ENCODE measurements around the gene ZNF710.

The ZNF710 gene

DNA sequence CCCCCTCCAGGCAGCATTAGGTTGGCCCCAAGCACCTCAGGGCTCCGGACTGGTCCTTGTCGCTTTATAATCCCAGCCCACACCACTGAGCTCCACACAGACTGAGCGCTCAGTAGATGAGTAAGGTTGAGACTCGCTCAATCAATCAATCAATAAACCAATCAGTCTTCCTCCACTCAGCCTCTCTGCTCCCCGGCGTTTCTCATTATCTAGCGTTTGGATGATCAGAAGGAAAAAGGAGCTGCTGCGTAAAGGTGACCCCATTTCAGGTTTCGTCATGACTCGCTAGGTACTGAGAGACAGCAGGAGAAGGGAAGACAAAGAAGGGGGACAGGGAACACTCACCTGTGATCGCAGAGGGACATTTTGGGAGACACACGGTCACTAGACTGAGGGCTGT is 41.2 kb downstream of the ZNF710 start:
- DNase-seq: no peak

DNA sequence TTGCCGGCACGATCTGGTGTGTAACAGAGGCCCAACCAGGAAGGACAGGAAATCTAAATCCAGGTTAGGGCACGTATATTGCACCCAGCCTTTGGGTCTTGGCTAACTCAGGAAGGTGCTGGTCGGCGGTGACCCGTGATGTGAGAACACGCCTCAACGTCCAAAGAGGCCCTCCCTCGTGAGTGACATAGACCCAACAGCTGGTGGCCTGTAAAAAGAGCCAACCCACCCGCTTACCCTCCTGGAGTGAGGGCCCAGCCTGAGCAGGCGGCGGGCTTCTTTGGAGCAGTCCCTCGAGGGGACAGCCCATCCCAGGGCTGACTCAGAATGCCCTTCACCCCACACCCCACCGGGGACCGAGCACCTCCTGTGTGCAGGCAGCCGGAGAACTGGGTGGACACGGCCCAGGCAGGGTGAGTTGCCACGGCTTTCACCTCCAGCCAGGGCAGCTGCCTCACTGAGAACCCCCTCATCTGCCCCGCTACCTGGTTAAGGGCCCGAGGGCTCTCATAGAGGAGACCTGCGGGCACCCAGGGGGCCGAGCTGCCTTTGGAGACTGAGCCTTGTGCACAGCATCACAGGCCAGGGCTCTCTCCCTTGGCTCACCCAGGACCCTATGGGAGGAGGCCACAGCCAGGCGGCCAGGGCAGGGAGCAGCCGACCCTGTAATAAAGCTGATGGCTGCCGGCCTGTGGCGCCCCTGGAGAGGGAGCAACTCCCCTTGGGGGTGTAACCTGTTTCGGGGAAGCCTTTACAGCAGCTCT is 41.8 kb downstream of the ZNF710 start:
- no peak for DNase-seq

DNA sequence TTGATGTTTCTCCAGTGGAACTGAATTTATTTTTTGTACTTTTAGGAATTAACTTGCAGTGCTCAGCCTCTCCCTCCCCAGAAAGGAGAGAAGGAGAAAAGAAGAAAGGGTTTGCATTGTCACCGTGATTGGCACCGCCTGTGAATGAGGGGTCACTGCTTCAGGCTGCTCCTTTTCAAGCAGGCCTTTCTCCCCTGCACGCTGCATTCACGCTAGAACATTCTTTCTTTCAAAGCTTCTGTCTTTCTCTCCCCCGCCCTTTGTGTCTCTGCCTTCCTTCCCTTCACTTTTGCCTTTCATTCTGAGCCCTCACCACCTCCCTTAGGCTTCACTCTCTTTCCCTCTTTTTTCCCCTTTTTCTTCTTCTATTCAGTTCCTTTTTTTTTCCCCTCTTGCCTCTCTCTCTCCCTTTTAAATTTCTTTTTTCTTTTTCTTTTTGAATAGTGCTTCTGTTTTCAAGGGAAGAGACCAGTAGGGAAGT is 42.4 kb downstream of the ZNF710 start:
- no peak for DNase-seq

- no peak for DNase-seq
These were observed 43.1 kb downstream of the ZNF710 start for GRCh38 chr15:90044191-90044590.

DNA sequence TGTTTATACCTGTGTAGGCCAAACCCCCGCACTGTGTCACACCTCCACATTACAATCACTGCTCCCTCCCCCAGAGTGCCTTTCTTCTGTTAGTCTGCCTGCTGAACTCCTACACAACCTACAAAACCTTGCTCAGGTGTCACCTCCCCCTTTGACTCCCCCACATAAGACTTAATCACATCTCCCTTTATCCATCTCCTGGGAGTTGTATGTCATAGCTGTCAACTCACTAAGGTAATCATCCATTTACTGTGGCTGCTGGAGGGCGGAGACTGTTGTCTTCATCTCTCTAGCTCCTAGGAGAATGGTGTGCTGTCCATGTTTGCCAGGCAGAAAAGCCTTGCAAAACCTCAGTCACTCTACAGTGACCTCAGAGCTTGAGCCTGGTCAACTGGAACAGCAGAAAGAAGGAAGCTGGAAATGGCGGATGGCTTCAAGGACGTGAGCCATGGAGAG is 43.8 kb downstream of the ZNF710 start:
- DNase-seq: no peak

DNA sequence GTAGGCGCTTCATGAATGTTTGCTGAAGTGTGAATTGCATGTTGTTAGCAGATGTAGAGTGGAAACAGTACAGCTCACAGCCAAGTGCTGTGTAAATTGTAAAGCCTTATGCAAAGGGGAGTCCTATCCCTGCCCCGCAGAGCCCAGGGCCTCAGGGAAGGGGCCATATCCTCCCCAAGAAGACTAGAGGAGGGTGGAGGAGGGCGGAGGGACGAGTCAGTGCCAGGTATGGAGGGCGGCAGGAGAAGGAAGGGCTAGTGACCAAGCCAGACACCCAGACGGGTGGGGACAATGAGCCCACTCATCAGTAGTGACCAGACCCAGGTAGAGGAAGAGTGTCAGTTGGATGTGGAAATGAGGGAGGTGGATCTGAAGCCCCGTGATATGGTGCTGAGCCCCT is 45.2 kb downstream of the ZNF710 start:
- DNase-seq: no peak

- DNase-seq: no peak
These were observed 45.8 kb downstream of the ZNF710 start for GRCh38 chr15:90046911-90047392.

DNA sequence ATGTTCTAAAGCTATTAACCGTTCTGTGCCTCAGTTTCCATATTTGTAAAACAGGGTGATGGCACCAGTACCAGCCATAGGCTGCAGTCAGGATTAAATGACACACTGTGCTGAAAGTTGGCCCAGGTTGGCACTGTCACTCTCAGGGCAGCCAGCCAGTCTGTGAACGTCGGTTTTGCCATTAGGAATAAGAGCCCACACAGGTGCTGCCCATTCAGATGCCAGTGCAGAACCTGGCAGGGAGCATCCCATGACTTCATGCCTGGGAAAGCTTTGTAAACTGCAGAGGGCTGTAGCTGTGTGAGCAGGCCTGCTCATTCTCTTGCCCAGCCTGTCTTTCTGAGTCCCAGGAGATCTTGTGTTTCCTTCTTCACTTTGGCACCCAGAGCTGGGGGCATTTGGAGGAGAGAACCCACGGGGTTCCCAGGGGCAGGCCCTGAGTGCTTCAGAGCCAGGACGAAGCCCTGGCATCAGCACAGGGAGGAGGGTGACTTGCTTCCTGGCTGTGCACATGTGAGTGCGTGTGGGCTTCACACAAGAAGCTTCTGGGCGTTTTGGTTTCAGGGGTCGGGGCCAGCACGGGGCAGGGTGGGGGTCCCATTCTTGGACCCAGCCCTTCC is 46.9 kb downstream of the ZNF710 start:
- no peak for DNase-seq

DNA sequence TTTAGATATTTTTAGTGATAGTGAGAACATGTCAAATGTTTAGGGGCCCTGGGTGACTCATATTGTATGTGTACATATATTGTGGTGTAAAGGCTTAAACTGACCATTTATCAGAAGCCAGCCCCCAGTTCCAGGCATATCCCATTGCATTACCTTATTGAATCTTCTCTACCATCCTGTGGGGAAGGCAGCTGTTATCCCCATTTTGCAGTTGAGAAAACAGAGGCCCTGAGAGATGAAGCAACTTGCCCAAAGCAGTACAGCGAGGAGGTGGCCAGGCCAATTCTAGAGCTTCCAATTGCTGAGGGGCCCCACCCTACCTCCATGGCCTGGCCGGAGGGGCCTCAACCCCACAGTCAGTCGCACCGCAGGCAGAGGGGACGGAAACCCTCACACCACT is 47.9 kb downstream of the ZNF710 start:
- DNase-seq: no peak

- DNase-seq: no peak
These were observed 48.8 kb downstream of the ZNF710 start for GRCh38 chr15:90049666-90050604.

DNA sequence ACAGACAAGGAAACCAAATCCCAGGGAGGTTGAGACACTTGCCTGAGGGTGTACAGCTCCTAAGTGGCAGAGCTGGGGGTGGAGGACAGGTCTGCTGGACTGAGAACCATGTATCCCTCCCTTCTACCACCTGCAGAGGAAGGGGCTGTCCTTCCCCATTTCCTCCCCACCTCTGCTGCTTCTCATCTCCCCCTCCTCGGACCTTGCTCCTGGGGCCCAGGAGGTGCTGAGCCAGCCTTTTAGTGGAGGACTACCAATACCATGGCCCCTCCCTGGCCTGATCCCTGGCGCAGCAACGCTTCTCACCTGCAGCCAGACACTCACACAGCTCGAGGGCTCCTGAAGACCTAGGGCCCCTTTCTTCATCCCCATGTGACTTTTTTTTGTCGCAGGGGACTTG is 50.8 kb downstream of the ZNF710 start:
- no peak for DNase-seq

DNA sequence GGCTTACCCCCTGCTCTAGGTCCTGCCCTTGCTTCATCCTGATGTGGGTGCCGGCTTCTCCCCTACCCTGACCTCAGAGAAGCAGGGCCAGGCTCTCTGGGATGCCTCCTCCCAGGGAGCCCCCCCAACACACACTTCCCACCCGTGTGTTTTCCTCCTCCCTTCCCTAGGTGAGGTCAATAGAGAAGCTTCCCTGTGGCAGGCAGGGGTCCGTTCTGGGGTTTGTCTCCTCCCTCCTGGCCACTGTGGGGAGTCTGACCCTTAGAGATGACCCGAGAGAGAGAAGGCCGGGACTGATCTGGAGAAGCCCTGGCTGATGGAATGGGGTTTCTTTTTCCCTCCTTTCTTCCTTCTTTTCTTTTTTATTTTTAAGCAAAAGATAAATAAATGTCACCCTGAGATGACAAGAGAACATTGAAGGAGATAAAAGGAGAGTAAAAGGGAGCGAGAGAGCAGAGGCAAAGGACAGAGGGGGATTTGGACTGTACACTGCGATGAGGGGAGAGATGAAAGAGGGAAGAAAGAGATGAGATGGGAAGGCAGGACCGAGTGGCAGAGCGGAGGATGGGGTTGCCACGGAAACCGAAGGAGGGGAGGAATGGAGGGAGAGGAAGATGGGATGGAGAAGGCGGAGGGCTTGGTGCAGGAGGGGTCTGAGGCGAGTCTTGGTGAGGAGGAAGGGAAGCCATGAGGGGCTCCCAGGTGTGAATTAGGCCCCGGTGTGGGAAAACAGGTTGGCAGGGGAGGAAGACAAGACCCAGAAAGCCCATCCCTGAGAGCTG is 52.8 kb downstream of the ZNF710 start:
- no peak for DNase-seq

DNA sequence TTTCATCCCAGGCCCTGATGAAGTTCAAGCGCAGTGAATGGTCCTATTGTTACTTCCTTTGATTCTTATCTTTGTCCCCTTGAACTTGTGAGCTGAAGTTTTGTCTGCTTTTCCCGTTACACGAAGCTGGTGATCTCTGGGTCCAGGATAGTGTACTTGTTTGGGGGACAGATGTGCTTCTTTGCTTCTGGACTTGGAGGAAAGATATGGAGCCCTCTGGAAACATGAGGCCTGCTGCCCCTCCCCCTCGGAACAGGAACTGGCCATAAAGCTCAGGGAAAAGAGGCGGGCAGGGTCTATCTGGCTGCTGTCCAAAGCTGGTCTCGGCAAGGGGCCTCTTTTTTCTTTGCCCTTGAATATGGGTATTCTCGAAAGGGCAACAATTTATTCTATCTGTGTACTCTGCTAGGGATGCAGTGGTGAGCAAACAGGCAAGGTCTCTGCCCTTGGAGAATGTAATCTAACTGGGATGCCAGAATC is 53.5 kb downstream of the ZNF710 start:
- DNase-seq: no peak

- DNase-seq: no peak
These were observed 54.1 kb downstream of the ZNF710 start for GRCh38 chr15:90055182-90055581.

GRCh38 chr15:90056529-90056928 is 55.4 kb downstream of the ZNF710 start:
- no peak for DNase-seq

DNA sequence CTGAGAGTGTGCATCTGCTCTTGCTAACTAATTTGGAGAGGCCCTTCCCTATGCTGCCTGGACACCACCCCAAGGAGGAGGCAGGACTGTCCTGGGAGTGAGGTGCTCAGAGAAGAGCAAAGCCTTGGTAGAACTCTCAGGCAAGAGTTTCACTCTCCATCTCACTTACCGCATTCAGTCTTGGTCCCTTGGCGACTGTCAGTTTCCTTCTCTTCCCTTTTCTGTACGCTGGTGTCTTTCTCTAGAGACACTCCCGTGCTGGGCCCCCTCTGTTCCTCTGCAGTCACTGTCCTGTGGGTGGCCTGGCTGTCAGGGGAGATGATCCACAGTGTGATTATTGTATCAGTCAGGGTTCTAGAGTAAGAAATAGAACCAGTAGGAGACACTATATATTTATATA is 57.2 kb downstream of the ZNF710 start:
- DNase-seq: no peak

DNA sequence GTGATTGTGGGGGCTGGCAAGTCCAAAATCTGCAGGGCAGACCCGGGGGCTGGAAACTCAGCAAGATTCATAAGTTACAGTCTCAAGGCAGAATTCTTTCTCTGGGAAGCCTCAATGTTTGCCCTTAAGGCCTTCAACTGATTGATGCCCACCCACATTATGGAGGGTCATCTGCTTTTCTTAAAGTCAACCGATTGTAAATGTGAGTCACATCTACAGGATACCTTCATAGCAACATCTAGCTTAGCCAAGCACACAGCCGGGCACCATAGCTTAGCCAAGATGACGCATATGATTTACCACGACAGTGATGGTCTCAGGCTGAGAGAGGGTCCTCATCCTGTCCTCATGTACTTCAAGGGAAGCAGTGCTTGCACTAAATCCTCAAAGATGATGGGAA is 57.7 kb downstream of the ZNF710 start:
- no peak for DNase-seq

DNA sequence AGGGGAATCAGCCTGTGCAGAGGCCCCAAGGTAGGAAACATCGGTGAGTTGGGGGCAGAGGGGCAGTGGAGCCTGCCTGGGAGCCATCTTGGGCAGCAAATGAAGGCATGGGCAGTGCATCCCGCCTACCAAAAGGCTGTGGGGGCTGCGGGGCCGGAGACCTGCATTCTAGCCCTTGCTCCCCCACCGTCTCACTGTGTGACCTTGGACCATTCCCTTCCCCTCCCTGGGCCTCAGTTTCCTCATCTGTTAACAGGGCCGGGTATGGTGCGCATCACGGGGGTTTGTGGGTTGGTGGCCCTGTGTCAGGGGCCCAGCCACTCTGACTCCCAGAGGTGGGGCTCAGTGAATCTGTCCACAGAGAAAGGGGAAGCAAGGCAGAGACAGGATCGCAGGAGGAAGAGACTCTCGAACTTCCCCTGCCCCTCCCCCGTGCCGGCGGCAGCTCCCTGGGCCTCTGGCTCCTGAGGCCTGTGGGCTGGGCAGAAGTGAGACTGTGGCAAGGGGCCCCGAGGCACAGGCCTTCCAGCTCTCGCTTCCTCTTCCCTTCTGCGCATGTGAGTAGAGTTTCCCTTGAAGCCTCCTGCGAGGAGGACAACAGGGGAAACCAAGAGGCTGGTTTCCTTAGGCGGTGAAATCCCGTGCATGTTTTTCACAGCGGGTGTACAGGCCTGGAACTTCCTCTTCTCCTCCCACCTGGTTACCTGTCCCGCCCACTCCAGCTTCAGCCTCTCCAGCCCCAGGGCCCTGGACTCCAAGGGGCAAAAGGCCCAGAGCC is 58.3 kb downstream of the ZNF710 start:
- peak in 1 of 2 donors; percentile 67 for DNase-seq

GRCh38 chr15:90060797-90061196 is 59.7 kb downstream of the ZNF710 start:
- no peak for DNase-seq

DNA sequence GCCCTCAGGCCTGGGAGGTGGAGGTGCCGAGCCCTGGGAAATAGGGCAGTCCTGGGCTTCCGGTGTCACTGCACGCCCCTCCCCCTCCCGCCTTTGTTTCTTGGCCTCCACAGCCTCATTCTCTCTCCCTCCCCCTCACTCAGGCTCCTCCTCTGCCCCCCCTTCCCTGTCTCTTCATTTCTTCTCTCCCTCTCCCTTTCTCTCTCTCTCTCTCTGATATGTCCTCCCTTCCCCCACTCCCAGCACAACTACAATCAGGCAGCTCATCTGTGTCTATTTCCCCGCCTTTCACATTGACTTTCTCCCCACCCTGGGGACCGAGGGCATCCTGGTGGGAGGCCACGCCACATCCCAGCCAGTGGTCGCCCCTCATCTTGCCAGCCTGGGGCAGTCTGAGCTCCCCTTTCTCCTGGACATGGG is 60.9 kb downstream of the ZNF710 start:
- DNase-seq: no peak

DNA sequence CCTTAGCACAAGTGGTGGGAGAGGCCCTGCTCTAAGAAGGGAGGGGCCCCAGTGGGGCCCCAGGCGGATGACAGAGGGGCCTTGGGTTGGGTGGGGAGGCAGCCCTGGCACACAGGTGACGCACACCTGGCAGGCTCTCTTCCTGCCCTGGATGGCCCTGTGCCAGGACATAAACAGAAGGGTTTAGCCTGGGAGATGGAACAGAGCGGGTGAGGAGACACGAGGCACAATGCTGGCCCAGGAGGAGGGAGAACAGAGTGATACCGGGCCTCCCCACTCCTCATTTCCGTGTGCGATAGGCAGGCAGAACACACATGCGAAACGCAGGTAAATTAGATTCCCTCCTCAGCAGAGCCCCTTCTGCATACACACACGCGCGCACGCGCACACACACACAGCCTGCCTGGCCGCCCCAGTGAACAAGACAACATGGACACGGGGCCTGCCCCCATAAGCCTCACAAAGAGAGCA is 61.4 kb downstream of the ZNF710 start:
- DNase-seq: no peak

Data from hippocampal formation (tissue), 2 donors.